ENCODE measurements around the gene ARHGEF2. TPM values are rescaled to one million over a fixed set of nuclear protein-coding genes. Genes with fewer than 3 reads are reported as not detected.

Gene ARHGEF2
- total and polyA plus RNA-seq, 9 donors = 36.3 to 221 (median 63.3) TPM

- peaks cover 39% of the 10 kb centered on the region for H3K4me1 ChIP-seq (ENCODE audit: insufficient read depth)
- intact Hi-C loops (cut with DNase I) = loop anchor here (5.0 kb wide), 2 partner anchors 33 to 113 kb away; partner anchors contain the start of gene RXFP4 (in 4 of the 4)
- DNase-seq = no peak
- H3K27ac ChIP-seq = peak overlapping the region in 1 of 2 donors; percentile 91
- WGBS, 3 donors = 22 to 31% (median 30%) methylated on average over 4 of the region's 4 CpGs
- no peaks in the 10 kb centered on the region for H3K36me3 ChIP-seq
- H3K9me3 ChIP-seq = no peaks in the 10 kb centered on the region
- H3K4me3 ChIP-seq = peak overlapping the region; percentile 78
- TF ChIP-seq POLR2A (IDR thresholded peaks at IDR 0.05) (no peak), EP300 (IDR thresholded peaks at IDR 0.05) (no peak), CTCF (IDR thresholded peaks at IDR 0.05) (no peak)
- H3K27me3 ChIP-seq = no peaks in the 10 kb centered on the region
Measured at GRCh38 chr1:155975375-155976061, 2.8 kb downstream of the ARHGEF2 start.

DNA sequence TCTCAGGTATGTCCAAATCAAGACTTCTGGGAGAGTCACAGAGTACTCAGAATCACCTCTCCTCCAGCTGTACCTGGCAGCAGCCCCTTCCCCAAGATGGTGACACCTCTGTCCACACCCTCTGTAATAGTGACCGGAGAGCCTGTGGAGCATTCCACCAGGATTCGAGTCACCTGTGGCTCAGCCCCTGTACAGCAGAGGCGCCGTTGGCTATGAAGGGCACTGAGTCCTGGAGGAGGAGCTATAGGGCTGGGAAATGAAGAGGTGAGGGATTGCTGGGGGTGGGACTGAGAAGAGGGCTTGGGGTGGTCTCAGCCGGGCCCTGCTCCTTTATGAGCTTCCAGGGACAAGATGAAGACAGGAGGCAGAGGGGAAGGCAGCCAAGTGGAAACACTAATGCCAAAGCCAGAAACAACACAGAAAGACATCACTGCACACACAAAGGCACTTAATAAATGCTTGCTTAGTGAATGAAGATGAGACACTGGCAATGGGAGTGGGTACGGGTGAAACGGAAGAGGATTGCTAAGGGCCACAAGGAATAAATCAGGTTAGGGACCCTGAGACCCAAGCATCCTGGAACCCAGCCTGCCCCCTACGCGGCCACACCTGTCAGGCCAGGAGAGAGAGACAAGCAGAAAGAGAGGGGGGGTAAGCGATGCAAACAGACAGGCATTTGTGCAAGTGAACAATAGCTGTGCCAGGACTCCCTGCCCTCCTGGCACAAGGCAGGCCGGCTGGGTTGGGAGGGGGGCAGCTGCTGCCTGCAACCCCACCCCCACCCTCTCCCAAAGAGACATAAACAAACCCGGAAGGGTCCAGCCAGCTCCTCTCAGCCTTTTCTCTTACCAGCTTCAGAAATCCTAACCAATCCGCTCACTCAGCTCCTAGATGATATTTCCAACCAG lies 3.9 kb downstream of the ARHGEF2 start:
- no peaks in the 10 kb centered on the region for H3K9me3 ChIP-seq
- peaks cover 42% of the 10 kb centered on the region for H3K4me1 ChIP-seq (ENCODE audit: insufficient read depth)
- no peaks in the 10 kb centered on the region for H3K27me3 ChIP-seq
- WGBS, 3 donors = 26 to 35% (median 27%) methylated on average over 13 of the region's 13 CpGs
- no peak for TF ChIP-seq POLR2A (IDR thresholded peaks at IDR 0.05)
- TF ChIP-seq CTCF (IDR thresholded peaks at IDR 0.05) = no peak
- no peak for TF ChIP-seq EP300 (IDR thresholded peaks at IDR 0.05)
- no peak for DNase-seq
- intact Hi-C loops (cut with DNase I) = loop anchor here (5.0 kb wide), 2 partner anchors 32 to 112 kb away; partner anchors contain the start of gene RXFP4 (in 4 of the 4)
- H3K4me3 ChIP-seq = peak overlapping the region; percentile 78
- no peaks in the 10 kb centered on the region for H3K36me3 ChIP-seq
- peak overlapping the region in 1 of 2 donors; percentile 91 for H3K27ac ChIP-seq

- Histone ChIP-seq H3K9me3 (no peaks in the 10 kb centered on the region), H3K27ac (no peak overlapping the region), H3K4me1 (ENCODE audit: insufficient read depth) (peaks cover 46% of the 10 kb centered on the region), H3K27me3 (no peaks in the 10 kb centered on the region), H3K36me3 (no peaks in the 10 kb centered on the region), H3K4me3 (no peak overlapping the region)
- TF ChIP-seq EP300 (IDR thresholded peaks at IDR 0.05) (no peak), POLR2A (IDR thresholded peaks at IDR 0.05) (no peak), CTCF (IDR thresholded peaks at IDR 0.05) (no peak)
- WGBS, 3 donors = 89 to 90% (median 90%) methylated on average over 3 of the region's 3 CpGs
- DNase-seq = no peak
- intact Hi-C loops (cut with DNase I) = no loop called here
Measured at GRCh38 chr1:155973723-155974122, 4.6 kb downstream of the ARHGEF2 start.

- Histone ChIP-seq H3K9me3 (no peaks in the 10 kb centered on the region), H3K4me3 (no peak overlapping the region), H3K36me3 (no peaks in the 10 kb centered on the region), H3K27ac (no peak overlapping the region), H3K27me3 (no peaks in the 10 kb centered on the region), H3K4me1 (ENCODE audit: insufficient read depth) (peaks cover 57% of the 10 kb centered on the region)
- 81 to 90% (median 88%) methylated on average over 9 of the region's 9 CpGs for WGBS, 3 donors
- intact Hi-C loops (cut with DNase I) = no loop called here
- DNase-seq = no peak
- TF ChIP-seq EP300 (IDR thresholded peaks at IDR 0.05) = no peak
- no peak for TF ChIP-seq CTCF (IDR thresholded peaks at IDR 0.05)
- TF ChIP-seq POLR2A (IDR thresholded peaks at IDR 0.05) = no peak
Measured at GRCh38 chr1:155971910-155972809, 6.2 kb downstream of the ARHGEF2 start.

Measured in ovary (tissue), 9 donors.